ENCODE data around the gene HSF5. TPM values are rescaled to one million over a fixed set of nuclear protein-coding genes. Genes with fewer than 3 reads are reported as not detected.
"Not testable (repeated sequence)": the region's sequence is repeated elsewhere in the genome, so short reads cannot be mapped to it uniquely, and the experiment has no call there.

HSF5 gene
- total RNA-seq, 6 donors from 2014 or later, result 0.07 to 0.39 (median 0.30) TPM; not detected in 1

GRCh38 chr17:58492238-58493121 is 4.3 kb upstream of the HSF5 start:
- WGBS, 2 donors, result 94% methylated on average over 10 to 11 of the region's 11 CpGs
- TF ChIP-seq EP300 (IDR thresholded peaks at IDR 0.05), result no peak
- no peak for TF ChIP-seq POLR2A (IDR thresholded peaks at IDR 0.05)
- TF ChIP-seq POLR2AphosphoS5 (IDR thresholded peaks at IDR 0.05), result no peak
- TF ChIP-seq CTCF (IDR thresholded peaks at IDR 0.05), result no peak
- Histone ChIP-seq H3K4me3 (no peak overlapping the region), H3K27me3 (no peaks in the 10 kb centered on the region), H3K9me3 (no peaks in the 10 kb centered on the region), H3K27ac (no peak overlapping the region), H3K4me1 (no peaks in the 10 kb centered on the region), H3K36me3 (peaks cover 54 to 94% (median 83%) of the 10 kb centered on the region in 4 donors)
- DNase-seq (no peak), ATAC-seq (ENCODE audit: low FRiP score in 2 of 2) (no peak)

DNA sequence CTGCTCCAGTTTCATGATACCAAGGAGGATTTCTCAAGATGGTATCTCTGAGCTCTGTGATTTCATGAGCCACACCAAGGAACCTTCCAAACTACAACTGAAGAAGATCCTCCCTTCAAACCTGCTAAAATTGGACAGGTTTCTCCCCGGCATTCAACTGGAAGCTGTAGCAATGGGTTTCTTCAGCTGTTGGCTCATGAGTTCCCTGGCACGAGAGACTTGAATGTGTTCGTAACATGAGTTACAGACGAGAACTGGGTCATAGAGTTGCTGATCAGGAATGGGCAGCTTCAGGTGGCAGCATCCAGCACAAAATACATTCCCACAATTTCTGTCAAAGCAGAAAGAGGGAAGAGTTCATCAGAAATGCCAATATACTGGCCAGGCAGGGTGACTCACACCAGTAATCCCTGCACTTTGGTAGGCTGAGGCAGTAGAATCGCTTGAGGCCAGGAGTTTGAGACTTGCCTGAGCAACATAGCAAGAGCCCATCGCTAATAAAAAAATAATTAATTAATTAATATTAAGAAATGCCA is 3.4 kb upstream of the HSF5 start:
- Histone ChIP-seq H3K36me3 (peaks cover 54 to 88% (median 78%) of the 10 kb centered on the region in 4 donors), H3K4me3 (no peak overlapping the region), H3K9me3 (no peaks in the 10 kb centered on the region), H3K4me1 (no peaks in the 10 kb centered on the region), H3K27ac (no peak overlapping the region), H3K27me3 (no peaks in the 10 kb centered on the region)
- no peak for TF ChIP-seq EP300 (IDR thresholded peaks at IDR 0.05)
- WGBS, 2 donors, result 96% methylated on average over 6 of the region's 6 CpGs
- DNase-seq (no peak), ATAC-seq (ENCODE audit: low FRiP score in 2 of 2) (no peak)

DNA sequence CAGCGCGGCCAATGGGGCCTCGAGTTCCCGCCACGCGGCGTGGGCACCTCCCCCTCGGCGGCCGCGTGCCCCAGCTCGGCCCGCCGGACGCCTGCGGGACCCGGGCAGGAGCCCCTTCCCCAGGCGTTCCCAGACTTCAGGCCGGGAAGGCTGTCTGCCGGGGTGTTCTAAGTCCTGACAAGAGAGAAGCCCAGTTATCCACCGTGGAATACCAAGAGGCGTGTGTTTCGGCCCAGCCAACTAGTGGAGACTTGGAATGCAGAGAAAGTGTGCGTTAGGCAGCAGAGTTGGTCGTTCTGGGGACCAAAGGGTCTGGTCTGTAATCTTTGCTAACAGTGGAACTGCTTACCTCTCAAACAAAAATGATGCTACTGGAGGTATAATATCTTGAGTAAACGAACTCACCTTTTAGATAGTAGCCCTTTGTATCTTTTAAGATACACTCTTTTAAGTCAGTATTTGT is 251 bp upstream of the HSF5 start:
- Histone ChIP-seq H3K27me3 (no peaks in the 10 kb centered on the region), H3K4me3 (no peak overlapping the region), H3K36me3 (peaks cover 29 to 60% (median 48%) of the 10 kb centered on the region in 4 donors), H3K4me1 (no peaks in the 10 kb centered on the region), H3K27ac (no peak overlapping the region), H3K9me3 (no peaks in the 10 kb centered on the region)
- ATAC-seq (ENCODE audit: low FRiP score in 2 of 2) (no peak), DNase-seq (no peak)
- WGBS, 2 donors, result 90 to 92% methylated on average over 6 to 26 of the region's 26 CpGs
- TF ChIP-seq CTCF (IDR thresholded peaks at IDR 0.05) (no peak), POLR2A (IDR thresholded peaks at IDR 0.05) (no peak)

GRCh38 chr17:58484600-58484999 is 3.6 kb downstream of the HSF5 start:
- Histone ChIP-seq H3K27me3 (no peaks in the 10 kb centered on the region), H3K27ac (no peak overlapping the region), H3K9me3 (no peaks in the 10 kb centered on the region), H3K4me1 (no peaks in the 10 kb centered on the region), H3K4me3 (no peak overlapping the region), H3K36me3 (peaks cover 3 to 23% (median 10%) of the 10 kb centered on the region in 4 donors)
- TF ChIP-seq POLR2A (IDR thresholded peaks at IDR 0.05) (no peak), CTCF (IDR thresholded peaks at IDR 0.05) (no peak), POLR2AphosphoS5 (IDR thresholded peaks at IDR 0.05) (no peak), EP300 (IDR thresholded peaks at IDR 0.05) (no peak)
- DNase-seq (no peak), ATAC-seq (ENCODE audit: low FRiP score in 2 of 2) (no peak)
- WGBS, 2 donors, result 92 to 93% methylated on average over 3 of the region's 3 CpGs

- 90 to 93% methylated on average over 5 of the region's 5 CpGs for WGBS, 2 donors
- not testable (repeated sequence) for H3K27me3 ChIP-seq; H3K4me1 ChIP-seq; H3K36me3 ChIP-seq; H3K9me3 ChIP-seq; H3K27ac ChIP-seq; DNase-seq; H3K4me3 ChIP-seq; ATAC-seq (ENCODE audit: low FRiP score in 2 of 2)
These were observed 6.4 kb downstream of the HSF5 start for GRCh38 chr17:58481798-58482197.

Data from upper lobe of left lung (tissue), 6 donors.